Hematopoietic multipotent progenitor cell treated with erythropoietin and hydrocortisone succinate and interleukin-3 and kit ligand, for 4 days (in vitro differentiated cells): Measurements from ENCODE around the gene TAS2R41.

Experiments used
- DNase-seq: peaks from one replicate; pipeline ENCODE4 v3.0.0-alpha.2; 2015

TAS2R41 gene, protein sequence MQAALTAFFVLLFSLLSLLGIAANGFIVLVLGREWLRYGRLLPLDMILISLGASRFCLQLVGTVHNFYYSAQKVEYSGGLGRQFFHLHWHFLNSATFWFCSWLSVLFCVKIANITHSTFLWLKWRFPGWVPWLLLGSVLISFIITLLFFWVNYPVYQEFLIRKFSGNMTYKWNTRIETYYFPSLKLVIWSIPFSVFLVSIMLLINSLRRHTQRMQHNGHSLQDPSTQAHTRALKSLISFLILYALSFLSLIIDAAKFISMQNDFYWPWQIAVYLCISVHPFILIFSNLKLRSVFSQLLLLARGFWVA

GRCh38 chr7:143477501-143478150 is at the start of gene TAS2R41:
TSS of gene TAS2R41 (plus strand) at chr7:143477873. CDS start at chr7:143477873, 0 bp downstream.
- no peak for DNase-seq

- DNase-seq: no peak
Observed at GRCh38 chr7:143429770-143430698, 47.6 kb upstream of the TAS2R41 start.

- no peak for DNase-seq
Observed at GRCh38 chr7:143431109-143431508, 46.6 kb upstream of the TAS2R41 start.

GRCh38 chr7:143433759-143434158 is 43.9 kb upstream of the TAS2R41 start:
- no peak for DNase-seq

DNA sequence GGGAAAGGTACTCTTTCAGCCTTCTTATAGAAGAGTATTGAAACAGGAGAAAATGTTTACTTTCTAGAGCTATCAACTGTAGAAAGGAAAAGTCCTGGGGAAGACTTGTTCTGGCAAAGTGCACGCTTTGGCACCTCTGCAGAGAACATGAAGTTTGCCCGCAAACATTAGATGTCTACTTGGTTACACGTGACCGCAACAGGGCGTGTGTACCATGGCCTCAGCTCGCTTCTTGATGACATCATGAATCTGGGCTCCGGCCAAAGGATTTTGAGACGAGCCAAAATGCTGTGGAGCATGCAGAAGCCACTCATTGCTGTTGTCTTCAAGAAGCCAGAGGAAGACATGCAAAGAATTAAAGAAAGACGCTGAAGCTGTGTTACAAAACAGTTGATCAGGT is 43.0 kb upstream of the TAS2R41 start:
- no peak for DNase-seq

DNA sequence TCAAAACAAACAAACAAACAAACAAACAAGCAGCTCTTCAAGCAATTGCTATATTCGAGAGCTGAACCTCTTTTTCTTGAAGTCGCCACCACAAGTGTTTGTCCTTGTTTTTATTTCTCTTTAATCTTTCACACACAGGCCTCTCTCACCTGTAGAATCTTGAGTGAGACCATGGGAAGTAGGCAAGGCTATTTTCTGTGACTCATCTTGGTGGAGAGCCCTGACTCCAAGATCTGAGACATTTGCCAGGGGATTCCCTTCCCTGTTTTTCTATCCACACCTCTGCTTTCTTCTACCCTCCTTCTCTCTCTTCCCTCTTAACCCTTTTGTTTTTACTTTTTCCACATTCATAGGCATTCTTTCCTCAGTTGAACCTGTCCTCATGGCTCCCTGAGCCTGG is 42.4 kb upstream of the TAS2R41 start:
- DNase-seq: no peak

DNA sequence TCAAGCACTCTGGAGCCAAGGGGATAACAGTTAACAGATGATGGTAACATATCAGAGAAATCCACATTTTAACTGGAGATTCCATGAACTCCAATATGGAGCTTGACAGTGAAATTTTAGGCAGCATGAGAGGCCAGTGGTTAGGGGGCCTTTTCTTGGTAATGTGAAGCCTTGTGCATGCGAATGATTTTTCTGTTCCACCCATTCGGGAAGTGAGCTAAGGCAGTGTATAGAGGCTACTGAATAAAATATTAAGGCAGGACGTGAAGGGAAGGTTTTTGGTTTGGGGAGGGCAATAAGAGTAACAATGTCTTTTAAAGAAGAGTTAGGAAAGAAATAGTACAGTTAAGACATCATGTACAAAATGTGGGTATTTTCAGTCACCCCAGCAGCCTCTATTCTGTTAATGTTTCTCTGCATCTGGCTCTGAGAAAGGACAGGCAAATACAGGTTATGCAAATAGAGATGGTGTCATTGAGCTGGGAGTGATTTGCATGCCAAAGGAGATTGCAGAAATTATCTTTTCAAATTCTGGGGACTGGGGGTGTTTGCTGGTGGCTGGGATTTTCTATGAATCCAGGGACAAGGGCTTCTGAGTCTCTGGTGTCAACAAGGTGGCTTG is 41.2 kb upstream of the TAS2R41 start:
- no peak for DNase-seq

DNA sequence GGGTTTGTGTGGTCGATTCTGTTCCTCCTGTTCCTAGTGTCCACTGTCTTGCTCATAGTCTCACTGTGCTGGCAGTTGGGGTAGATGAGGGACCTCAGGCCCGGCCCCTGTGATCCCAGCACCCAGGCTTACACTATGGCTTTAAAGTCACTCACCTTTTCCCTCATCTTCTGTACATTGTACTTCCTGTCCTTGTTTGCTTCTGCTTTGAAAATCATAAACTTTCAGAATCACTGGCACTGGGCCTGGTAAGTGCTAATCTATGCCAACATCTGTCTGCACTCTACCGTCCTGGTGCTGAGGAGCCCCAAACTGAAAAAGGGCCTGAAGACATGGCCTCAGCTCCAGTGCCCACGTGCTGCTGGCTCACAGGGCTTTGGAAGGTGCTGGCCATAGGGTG is 40.1 kb upstream of the TAS2R41 start:
- DNase-seq: peak; percentile 76

DNA sequence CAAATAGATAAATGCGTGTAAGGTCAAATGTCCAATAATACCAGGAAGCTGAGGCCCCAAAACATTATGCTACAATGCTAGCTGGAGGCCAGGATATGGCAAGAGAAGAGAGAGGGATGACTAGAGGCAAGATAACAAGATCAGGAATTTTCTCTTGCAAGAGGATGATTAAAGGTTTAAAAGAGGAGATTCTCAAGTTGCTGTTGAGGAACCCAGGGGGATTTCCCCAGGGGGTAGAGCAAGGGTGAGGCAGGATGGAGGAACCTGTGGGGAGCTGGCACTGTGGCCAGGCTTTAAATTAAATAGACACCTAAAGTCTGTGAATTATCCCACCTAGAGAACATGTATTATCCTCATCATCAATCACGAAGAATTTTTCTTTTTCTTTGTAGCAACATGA is 37.8 kb upstream of the TAS2R41 start:
- DNase-seq: no peak

DNA sequence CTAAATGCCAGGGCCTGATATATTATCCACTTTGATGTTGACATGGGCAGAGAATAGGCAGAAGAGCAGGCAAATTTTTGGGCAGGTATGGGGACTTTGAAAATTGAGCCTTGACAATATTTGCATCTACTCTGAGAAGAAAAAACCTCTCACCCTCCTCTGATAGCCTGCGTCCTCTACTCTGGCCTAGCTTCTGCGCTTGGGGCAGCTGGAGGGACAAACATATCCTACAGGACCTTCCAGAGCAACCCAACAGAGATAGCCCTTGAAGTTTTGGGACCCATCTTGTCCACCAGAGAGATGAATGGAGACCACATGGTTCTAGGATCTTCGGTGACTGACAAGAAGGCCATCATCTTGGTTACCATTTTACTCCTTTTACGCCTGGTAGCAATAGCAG is 34.5 kb upstream of the TAS2R41 start, which contains the start of gene TAS2R60:
TSS of gene TAS2R60 (plus strand) at position 301 of the 400 bp plus-strand sequence. CDS start at position 301, 0 bp downstream.
- no peak for DNase-seq

DNA sequence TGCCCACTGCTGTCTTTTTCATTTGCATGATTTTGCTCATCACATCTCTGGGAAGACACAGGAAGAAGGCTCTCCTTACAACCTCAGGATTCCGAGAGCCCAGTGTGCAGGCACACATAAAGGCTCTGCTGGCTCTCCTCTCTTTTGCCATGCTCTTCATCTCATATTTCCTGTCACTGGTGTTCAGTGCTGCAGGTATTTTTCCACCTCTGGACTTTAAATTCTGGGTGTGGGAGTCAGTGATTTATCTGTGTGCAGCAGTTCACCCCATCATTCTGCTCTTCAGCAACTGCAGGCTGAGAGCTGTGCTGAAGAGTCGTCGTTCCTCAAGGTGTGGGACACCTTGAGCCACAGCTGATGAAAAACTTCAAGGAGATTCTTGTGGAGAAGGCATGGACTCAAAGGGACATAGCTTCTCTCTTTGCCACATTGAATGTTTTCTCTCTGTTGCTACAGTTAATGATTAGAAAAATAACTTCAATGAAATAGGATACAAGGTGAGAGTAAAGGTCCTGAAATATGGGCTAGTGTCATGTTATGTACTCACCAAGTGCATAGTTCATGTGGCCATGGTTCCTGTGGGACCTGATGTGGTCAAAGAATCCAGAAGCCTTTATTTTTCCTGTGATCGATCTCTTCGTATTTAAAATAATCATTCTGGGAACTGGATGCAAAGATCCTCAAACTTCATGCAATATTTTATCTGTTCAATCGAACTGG is 33.5 kb upstream of the TAS2R41 start:
- no peak for DNase-seq

DNA sequence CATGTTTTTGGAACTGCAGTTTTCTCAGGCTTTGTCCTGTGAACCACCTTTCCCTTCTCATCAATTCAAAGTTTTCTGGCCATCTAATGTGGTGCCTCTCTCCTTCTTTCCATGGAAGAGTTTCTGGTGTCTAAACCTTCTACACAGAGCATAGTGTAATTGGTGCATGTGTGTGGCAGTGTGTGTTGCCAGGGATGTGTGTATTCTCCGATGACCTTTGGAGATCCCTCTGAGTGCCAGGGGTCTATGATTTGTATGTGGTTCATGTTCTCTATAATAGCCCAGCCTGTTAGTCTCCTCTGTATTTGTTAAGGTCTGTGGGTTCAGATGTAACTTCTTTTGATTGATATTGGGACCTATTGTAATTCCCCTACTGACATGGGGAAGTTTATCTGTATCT is 32.9 kb upstream of the TAS2R41 start:
- DNase-seq: no peak

GRCh38 chr7:143447466-143447865 is 30.2 kb upstream of the TAS2R41 start:
- no peak for DNase-seq

DNA sequence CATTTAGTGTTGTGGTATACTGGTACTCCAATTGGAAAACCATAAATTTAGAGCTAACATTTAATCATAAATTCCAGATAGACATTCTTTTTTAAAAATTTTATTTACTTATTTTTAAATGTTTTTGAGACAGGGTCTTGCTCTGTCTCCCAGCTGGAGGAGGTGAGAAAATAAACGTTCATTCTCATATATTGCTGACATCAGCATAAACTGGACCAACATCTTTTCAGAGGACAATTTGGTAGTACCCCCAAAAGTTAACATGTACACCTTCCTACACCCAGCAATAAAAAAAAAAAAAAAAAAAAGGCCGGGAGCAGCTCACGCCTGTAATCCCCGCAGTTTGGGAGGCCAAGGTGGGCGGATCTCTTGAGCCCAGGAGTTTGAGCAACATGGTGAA is 29.2 kb upstream of the TAS2R41 start:
- no peak for DNase-seq

- DNase-seq: no peak
Observed at GRCh38 chr7:143449793-143450192, 27.9 kb upstream of the TAS2R41 start.

DNA sequence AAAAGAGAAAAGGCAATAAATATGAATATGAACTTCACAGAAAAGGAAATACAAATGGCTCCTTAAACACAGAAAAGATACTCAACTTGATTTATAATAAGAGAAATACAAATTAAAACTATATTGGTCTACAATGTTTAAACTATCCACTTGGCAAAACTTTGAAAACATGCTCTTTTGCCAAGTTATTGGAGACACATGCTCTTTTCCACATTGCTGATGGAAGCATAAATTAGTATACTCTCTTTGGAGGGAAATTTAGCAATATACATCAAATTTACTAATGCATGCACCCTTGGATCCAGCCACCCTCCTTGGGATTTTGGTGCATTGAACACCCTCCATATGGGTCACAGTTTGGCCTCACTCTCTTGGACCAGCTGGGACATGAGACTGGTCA is 26.6 kb upstream of the TAS2R41 start:
- DNase-seq: no peak

DNA sequence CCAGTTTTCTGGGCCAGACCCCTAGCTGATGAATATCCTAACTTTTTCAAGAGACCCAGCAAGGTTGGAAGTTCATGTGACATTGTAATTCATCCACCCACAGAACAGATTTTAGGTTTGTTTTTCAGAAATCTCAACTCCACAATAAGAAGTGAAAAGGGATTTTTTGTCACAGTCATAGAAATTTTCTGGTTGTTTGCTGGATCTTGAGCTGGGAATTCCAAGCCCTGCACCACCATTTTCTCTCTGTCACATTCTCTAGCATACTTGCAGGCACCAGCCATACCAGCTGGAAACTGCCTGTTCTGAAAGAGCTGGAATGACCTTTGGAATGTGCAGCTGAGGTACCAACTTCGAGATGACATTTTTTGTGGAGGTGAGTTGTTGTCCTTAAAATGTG is 25.9 kb upstream of the TAS2R41 start:
- DNase-seq: no peak

- DNase-seq: no peak
Observed at GRCh38 chr7:143452495-143452894, 25.2 kb upstream of the TAS2R41 start.

DNA sequence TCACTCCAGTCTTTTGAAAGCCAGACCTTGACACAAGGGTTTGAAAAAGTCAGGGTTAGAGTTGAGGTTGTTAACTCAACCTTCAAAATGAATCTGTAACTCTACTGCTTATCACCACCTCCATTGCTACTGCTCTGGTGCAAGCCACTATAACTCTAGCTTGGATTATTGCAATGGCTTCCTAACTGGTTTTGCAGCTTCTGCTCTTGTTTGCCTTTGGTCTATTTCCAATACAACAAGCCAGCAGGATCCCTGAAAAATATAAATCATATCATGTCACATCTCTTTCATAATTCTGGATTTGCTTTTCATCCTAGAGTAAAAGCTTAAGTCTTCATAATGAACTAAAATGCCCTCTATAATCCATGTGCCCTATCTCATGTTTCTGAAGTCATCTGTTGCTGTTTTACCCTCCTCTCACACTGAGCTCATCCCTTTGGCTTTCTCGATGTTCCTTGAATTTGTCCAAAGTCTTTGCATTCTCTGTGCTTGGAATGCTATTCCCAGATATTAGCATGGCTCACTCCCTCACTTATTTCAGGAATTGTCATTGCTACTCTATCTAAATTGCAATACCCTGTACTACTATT is 23.5 kb upstream of the TAS2R41 start:
- no peak for DNase-seq

GRCh38 chr7:143455491-143455890 is 22.2 kb upstream of the TAS2R41 start:
- DNase-seq: no peak

DNA sequence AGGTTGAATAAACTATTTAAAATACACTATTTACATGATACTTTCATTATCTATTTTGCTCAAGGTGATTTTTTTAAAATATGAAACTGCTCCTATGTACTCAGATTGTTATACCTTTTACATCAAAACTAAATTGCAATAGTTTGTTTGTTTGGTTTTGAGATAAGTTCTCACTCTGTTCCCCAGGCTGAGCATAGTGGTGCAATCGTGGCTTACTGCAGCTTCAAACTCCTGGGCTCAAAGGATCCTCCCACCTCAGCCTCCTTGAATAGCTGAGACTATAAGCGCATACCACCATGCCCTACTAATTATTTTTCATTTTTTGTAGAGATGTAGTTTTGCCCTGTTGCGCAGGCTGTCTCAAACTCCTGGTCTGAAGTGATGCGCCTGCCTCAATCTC is 21.7 kb upstream of the TAS2R41 start:
- no peak for DNase-seq
